ENCODE results near the gene GALNT16.

GALNT16 gene

GRCh38 chr14:69363964-69364363, 104.0 kb downstream of the GALNT16 start (continued):
- TF ChIP-seq CREB5 (CRISPR knock-in tag; IDR thresholded peaks at IDR 0.05; ENCODE audit: low read depth) (no peak), ARNTL (CRISPR knock-in tag; IDR thresholded peaks at IDR 0.05; ENCODE audit: borderline replicate concordance, low read depth) (no peak), OSR1 (CRISPR knock-in tag; IDR thresholded peaks at IDR 0.05) (no peak), BACH2 (CRISPR knock-in tag; IDR thresholded peaks at IDR 0.05; ENCODE audit: borderline replicate concordance) (no peak), SNAI2 (CRISPR knock-in tag; IDR thresholded peaks at IDR 0.05) (no peak)

- no peak for TF ChIP-seq ZNF565 (CRISPR knock-in tag; conservative IDR thresholded peaks at IDR 0.05; ENCODE audit: low read depth)
- TF ChIP-seq OSR1 (CRISPR knock-in tag; IDR thresholded peaks at IDR 0.05): no peak
- no peak for TF ChIP-seq PATZ1 (CRISPR knock-in tag; IDR thresholded peaks at IDR 0.05; ENCODE audit: borderline replicate concordance)
- no peak for TF ChIP-seq ESRRG (CRISPR knock-in tag; IDR thresholded peaks at IDR 0.05)
- no peak for TF ChIP-seq BACH2 (CRISPR knock-in tag; IDR thresholded peaks at IDR 0.05; ENCODE audit: borderline replicate concordance)
- no peak for TF ChIP-seq POU6F1 (CRISPR knock-in tag; IDR thresholded peaks at IDR 0.05; ENCODE audit: borderline replicate concordance, low read depth)
- TF ChIP-seq SNAI2 (CRISPR knock-in tag; IDR thresholded peaks at IDR 0.05): no peak
- TF ChIP-seq GLIS3 (CRISPR knock-in tag; IDR thresholded peaks at IDR 0.05): no peak
- TF ChIP-seq TSHZ2 (CRISPR knock-in tag; IDR thresholded peaks at IDR 0.05): no peak
- no peak for TF ChIP-seq ISL1 (CRISPR knock-in tag; IDR thresholded peaks at IDR 0.05)
- TF ChIP-seq ARNTL (CRISPR knock-in tag; IDR thresholded peaks at IDR 0.05; ENCODE audit: borderline replicate concordance, low read depth): no peak
- TF ChIP-seq ZC3H10 (CRISPR knock-in tag; IDR thresholded peaks at IDR 0.05): no peak
- no peak for TF ChIP-seq ZNF70 (CRISPR knock-in tag; IDR thresholded peaks at IDR 0.05)
- no peak for TF ChIP-seq TCF4 (CRISPR knock-in tag; IDR thresholded peaks at IDR 0.05; ENCODE audit: borderline replicate concordance)
- no peak for TF ChIP-seq RARB (CRISPR knock-in tag; IDR thresholded peaks at IDR 0.05)
- no peak for TF ChIP-seq CSRNP3 (CRISPR knock-in tag; IDR thresholded peaks at IDR 0.05)
- no peak for TF ChIP-seq ZNF8 (CRISPR knock-in tag; IDR thresholded peaks at IDR 0.05)
- TF ChIP-seq ZFP30 (CRISPR knock-in tag; IDR thresholded peaks at IDR 0.05): no peak
- TF ChIP-seq PPARA (CRISPR knock-in tag; IDR thresholded peaks at IDR 0.05; ENCODE audit: borderline replicate concordance): no peak
- no peak for TF ChIP-seq CSDC2 (CRISPR knock-in tag; IDR thresholded peaks at IDR 0.05)
- no peak for ATAC-seq
Observed at GRCh38 chr14:69364378-69364777, 104.4 kb downstream of the GALNT16 start.

- TF ChIP-seq CREB5 (CRISPR knock-in tag; IDR thresholded peaks at IDR 0.05; ENCODE audit: low read depth) (no peak), SNAI2 (CRISPR knock-in tag; IDR thresholded peaks at IDR 0.05) (no peak), PATZ1 (CRISPR knock-in tag; IDR thresholded peaks at IDR 0.05; ENCODE audit: borderline replicate concordance) (no peak), GLIS3 (CRISPR knock-in tag; IDR thresholded peaks at IDR 0.05) (no peak)
Observed at GRCh38 chr14:69366069-69366468, 106.1 kb downstream of the GALNT16 start.

More at GRCh38 chr14:69366069-69366468, 106.1 kb downstream of the GALNT16 start:
- no peak for ATAC-seq

All from SK-N-SH treated with all-trans-retinoic acid at 6 μM for 48 hours (cell line).